HG02798 (cell line): ENCODE measurements around the gene APAF1.

Experiments used
- ATAC-seq: cut with Tn5 transposase; IDR thresholded peaks from one replicate; pipeline ENCODE4 v1.9.1; 2021; ENCODE audit warnings: mild to moderate bottlenecking; ENCODE audit not compliant: unreplicated experiment, poor library complexity

APAF1 gene

DNA sequence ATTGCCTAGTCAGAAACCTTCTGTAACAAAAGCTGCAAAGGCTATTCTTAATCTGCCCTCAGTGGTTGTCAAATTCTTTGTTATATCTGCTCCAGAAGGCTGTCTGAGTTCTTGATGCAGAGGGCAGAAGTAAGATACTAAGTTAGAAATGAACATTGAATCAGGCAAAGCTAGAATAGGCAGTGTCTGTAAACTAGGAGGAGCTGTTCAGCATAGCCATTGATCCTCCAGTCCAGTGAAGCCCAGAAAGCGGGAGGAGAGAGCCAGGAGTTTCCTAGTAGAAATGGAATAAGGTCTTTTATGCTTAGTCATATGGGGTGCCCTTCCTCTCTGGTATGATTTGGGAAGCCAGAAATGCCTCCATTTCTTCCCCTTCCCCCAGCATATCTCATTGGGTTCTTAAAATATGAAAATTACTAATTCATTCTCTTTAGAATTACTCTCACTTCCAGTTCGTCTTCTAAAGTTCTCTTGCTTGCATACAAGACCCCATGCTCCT, 76.2 kb downstream of the APAF1 start:
- ATAC-seq = no peak

GRCh38 chr12:98724384-98725155, 79.5 kb downstream of the APAF1 start:
- no peak for ATAC-seq

DNA sequence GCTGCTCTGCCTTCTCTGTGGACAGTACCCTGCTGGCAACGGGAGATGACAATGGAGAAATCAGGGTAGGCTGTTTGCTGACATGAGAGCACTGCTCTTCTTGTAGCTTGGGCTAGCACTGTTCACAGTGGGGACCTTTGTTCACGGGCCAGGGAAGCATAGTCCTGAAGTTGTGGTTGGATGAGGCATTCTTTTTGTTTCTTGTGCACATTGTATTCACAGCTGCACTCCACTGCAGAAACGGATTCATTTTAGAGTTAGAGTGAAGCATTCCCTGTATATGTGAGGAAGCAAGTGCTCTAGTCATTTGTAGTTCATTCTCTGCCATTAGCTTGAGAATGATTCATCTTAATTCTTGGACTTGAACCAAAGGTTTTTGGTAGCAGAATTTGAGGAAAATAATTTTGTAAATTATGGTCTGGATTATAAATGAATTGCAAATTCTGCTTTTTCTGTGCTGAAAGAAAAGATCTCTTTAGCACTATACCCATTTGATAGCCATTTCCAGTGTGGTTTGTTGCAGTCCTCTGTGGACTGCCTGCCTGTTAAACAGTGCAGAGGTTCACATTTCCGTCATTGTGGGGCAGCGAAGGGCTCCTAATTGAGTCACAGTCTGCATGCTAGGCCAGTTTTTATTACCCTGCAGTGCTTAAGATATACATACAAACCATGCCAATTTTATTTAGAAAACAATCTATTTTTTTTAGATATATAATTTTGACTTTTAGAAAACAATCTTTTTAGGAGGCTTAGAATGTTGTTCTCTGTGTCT, 80.6 kb downstream of the APAF1 start:
- ATAC-seq = peak; percentile 81

GRCh38 chr12:98727196-98727595, 82.1 kb downstream of the APAF1 start:
- ATAC-seq = no peak

DNA sequence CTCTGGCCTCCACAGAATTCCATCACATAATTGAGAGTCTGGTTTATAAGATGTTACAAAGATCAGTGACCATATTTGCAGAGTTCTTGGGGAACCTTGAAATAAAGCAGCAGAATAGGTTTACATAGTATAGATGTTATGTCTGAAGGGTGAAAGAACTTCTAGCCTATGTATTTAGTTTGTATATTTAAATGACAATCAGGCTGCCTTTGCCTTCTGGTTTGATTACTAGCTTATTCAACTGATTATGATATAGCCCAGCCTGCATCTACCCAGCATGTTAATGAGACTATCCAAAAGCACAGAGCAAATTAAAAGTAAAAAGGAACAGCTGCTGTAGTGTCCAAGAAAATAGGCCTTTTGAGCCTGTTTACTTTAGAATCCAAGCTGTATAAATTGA, 85.3 kb downstream of the APAF1 start:
- ATAC-seq = no peak

DNA sequence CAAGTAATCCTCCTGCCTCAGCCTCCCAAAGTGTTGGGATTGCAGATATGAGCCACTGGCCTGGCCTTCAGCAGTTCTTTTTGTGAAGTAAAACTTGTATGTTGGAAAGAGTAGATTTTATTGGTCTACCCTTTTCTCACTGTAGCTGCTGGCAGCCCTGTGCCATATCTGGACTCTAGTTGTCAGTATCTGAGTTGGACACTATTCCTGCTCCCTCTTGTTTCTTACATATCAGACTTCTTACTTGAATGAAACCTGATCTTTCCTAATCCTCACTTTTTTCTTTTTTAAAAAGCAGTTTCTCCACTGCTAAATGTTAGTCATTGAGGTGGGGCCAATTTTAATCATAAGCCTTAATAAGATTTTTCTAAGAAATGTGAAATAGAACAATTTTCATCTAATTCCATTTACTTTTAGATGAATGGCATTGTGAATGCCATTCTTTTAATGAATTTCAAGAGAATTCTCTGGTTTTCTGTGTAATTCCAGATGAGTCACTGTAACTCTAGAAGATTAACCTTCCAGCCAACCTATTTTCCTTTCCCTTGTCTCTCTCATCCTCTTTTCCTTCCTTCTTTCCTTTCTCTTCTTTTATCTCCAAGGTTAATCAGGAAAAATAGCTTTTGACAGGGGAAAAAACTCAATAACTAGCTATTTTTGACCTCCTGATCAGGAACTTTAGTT, 88.7 kb downstream of the APAF1 start:
- ATAC-seq = no peak

DNA sequence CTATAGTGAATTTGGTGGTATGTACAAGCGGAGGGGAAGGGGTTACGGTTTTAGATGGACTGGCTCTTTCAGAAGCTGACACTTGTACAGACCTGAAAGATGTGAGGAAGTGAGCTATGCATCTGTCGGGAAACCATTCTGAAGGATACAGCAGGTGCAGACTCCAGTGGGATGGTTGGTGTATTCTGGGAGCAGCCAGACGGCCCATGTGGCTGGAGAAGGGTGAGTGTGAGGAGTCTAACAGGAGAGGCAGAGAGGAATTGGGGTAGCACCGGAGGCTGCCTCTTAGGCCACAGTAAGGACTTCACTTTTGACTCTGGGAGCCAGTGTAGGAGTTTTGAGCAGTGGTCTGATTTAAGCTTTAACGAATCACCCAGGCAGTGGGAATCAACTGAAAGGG, 90.7 kb downstream of the APAF1 start:
- no peak for ATAC-seq

GRCh38 chr12:98736352-98737321, 91.5 kb downstream of the APAF1 start:
- no peak for ATAC-seq

GRCh38 chr12:98737322-98737712, 92.2 kb downstream of the APAF1 start:
- no peak for ATAC-seq

- ATAC-seq = no peak
Measured at GRCh38 chr12:98738002-98738401, 92.9 kb downstream of the APAF1 start.

DNA sequence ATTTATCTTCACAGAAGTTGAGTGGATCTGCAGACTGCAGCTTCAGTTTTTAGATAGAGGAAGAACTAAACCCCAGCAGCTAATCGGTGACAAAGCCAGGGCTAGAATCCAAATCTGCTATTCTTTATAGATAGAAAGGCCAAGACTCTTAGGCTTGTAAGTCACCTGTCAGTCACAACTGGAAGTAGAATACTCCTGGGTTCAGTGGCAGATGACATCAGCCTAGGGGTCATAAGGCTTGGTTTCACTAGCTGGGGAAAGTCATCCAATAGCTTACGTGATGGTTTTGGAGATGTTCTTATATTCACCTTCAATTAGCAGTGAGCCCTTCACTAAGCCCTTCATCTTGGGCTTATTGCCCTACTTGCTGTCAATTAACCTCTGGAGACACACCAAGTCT, 93.4 kb downstream of the APAF1 start:
- ATAC-seq = no peak

DNA sequence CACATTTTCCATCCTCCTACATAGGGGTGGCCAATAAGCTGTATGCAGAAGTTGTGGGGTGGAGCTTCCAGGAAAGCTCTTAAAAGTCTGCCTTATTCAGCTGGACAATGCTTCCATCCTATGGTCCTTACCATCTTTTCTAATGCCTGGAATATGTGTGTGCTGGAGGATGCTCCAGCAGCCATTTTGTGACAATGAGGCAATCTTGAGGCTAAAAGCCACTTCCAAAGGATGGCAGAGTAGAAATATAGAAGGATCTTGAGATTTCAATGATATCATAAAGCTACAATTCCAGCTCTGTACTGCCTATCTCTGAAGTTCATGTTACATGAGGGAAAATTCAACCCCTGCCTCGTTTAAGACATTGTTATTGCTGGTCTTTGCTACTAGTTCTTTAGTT, 95.7 kb downstream of the APAF1 start:
- ATAC-seq = no peak

GRCh38 chr12:98741196-98741555, 96.1 kb downstream of the APAF1 start:
- ATAC-seq = no peak

DNA sequence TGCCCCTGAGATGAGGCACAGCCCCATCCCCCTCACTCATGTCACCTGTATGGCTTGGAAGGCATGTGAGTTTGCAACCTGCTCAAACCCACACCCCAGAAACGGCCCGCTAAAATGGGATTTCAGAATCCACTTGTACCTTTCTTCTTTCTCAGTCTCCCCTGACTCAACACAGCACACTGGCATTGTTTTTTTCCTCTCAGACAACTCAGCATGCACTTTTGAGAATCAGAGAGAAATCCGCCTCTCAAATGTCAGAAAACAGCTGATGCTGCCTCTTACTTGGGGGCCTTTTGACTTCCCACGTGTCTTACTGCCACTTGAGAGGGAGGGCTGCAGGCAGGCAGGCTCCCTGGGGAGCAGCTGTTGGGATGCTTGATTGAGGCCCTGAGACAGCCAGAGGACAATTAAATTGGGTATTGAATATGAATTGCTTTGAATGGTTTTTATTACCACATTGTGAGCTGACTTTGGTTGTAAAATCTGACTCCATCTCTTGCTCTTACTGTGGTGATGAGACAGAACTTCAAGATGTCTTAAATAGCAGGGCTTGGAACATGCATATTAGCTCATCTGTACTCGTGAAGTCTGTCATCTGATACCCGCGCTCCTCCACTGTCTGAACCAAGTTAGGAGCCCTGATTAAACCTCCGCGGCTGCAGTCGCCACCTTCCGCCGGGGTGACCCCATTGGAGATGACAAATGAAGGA, 96.6 kb downstream of the APAF1 start:
- no peak for ATAC-seq

DNA sequence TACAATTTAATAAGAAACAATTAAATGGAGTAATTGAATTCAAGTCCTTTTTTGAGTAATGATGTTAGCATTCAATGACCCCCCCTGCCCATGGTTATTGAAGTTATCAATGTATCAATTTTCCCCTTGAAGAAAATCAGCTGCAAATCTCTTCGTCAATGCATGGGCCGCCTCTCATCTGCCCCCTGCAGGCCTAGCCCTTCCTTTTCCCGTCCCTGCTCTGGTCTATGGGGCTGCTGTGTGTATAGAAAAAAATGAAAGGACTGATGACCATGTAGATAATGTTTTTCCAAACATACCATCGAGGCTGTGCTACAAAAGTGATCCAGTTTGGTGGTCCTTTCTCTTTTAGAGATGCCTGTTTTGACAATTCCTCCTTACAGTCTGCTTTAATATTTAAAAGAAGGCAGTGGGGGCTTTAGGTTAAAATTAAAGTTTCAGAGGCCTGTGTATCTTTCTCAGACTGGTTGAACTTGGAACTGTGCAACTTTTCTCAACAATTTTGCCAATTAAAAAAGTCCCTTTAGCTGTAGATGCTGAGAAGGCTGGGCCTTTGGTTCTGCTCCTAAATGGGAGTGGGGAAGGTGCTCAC, 98.4 kb downstream of the APAF1 start:
- ATAC-seq = peak; percentile 73

GRCh38 chr12:98744680-98745079, 99.6 kb downstream of the APAF1 start:
- no peak for ATAC-seq

- peak; percentile 57 for ATAC-seq
Measured at GRCh38 chr12:98745578-98746391, 100.7 kb downstream of the APAF1 start.

- no peak for ATAC-seq
Measured at GRCh38 chr12:98748463-98748862, 103.4 kb downstream of the APAF1 start.
